SK-N-MC (cell line): ENCODE results near the gene KRTAP5-1.

ENCODE experiments used
- EZH2 ChIP-seq: fragments of 200-600 bp; sonication (generic); IDR thresholded peaks from one replicate; pipeline ENCODE4 v1.6.1; 2017; ENCODE audit warnings: antibody characterized with exemption
- FOXP2 ChIP-seq: optimal IDR thresholded peaks from 2 replicates; pipeline ENCODE3; 2011; ENCODE audit warnings: mild to moderate bottlenecking, moderate library complexity; ENCODE audit not compliant: insufficient read depth; ENCODE audit errors: extremely low read length, control extremely low read depth
- POLR2AphosphoS5 ChIP-seq: IDR thresholded peaks from 2 replicates; pipeline ENCODE4 v1.6.1; 2012; ENCODE audit warnings: mild to moderate bottlenecking, low read depth, low read length, borderline replicate concordance

DNA sequence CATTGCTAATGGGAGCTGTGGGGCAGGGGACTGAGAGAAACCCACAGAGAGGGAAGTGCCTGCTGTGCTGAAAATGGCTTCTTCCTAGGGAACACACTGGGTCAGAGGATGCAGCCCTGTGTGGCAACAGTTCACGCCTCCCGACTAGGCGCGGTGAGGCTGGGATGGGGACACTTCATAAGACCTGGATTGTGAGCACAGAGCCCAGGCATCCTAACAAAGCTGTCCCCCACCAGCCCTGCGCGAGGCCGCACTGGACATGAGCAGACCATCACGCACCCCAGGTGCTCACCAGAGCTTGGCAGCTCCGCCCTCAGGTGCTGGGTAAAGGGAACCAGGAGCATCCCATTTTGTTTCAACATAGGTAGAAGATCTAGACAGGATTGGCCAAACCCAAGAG lies 38.6 kb upstream of the KRTAP5-1 start:
- TF ChIP-seq EZH2 (no peak), POLR2AphosphoS5 (no peak), FOXP2 (no peak)
